ENCODE results near the gene FBL.
"Not testable (repeated sequence)": the region's sequence is repeated elsewhere in the genome, so short reads cannot be mapped to it uniquely, and the experiment has no call there.

The FBL gene

GRCh38 chr19:39845933-39846677 lies at the start of gene FBL:
TSS of gene FBL (minus strand) at chr19:39846379. CDS start at chr19:39846300, 79 bp downstream.
- no peaks in the 10 kb centered on the region for H3K9me3 Mint-ChIP-seq

DNA sequence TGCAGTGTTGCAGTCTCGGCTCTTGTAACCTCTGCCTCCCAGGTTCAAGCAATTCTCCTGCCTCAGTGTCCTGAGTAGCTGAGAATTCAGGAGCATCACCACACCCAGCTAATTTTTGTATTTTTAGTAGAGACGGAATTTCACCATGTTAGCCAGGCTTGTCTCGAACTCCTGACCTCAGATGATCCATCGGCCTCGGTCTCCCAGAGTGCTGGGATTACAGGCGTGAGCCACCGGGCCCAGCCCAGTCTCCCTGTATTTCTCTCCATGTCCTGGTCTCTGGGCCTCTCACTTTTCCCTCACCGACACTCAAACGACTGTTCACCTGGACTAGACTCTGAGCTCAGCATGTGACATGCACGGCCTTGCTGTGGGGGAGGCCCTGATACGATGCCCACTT lies 48.9 kb upstream of the FBL start:
- peak overlapping the region in 1 of 2 donors; percentile 16 for H3K27ac Mint-ChIP-seq
- not testable (repeated sequence) for H3K4me3 Mint-ChIP-seq, ATAC-seq, DNase-seq, H3K27me3 Mint-ChIP-seq, H3K9me3 Mint-ChIP-seq
- peaks cover 18% of the 10 kb centered on the region for H3K4me1 Mint-ChIP-seq

More at GRCh38 chr19:39845933-39846677, at the start of gene FBL:
- peaks cover 48% of the 10 kb centered on the region for H3K4me1 Mint-ChIP-seq
- peak within 1 kb of the TSS; percentile 96 to 97 for H3K4me3 Mint-ChIP-seq
- DNase-seq: peak; percentile 97 to 98
- H3K27me3 Mint-ChIP-seq: no peaks in the 10 kb centered on the region
- H3K27ac Mint-ChIP-seq: peak within 1 kb of the TSS; percentile 97 to 98
- ATAC-seq: peak; percentile 91

- H3K27me3 Mint-ChIP-seq, ATAC-seq, H3K27ac Mint-ChIP-seq, DNase-seq, H3K9me3 Mint-ChIP-seq: not testable (repeated sequence)
- peak overlapping the region in 1 of 2 donors; percentile 24 for H3K4me3 Mint-ChIP-seq
- peaks cover 18% of the 10 kb centered on the region for H3K4me1 Mint-ChIP-seq
Measured at GRCh38 chr19:39894236-39894606, 48.0 kb upstream of the FBL start.

GRCh38 chr19:39893366-39894235 lies 47.4 kb upstream of the FBL start:
- not testable (repeated sequence) for H3K27me3 Mint-ChIP-seq, H3K9me3 Mint-ChIP-seq
- ATAC-seq (peak; percentile 86), DNase-seq (peak in 1 of 2 donors; percentile 72)
- peak overlapping the region; percentile 54 to 80 for H3K4me3 Mint-ChIP-seq
- peak overlapping the region; percentile 12 to 96 for H3K27ac Mint-ChIP-seq
- H3K4me1 Mint-ChIP-seq: peaks cover 18% of the 10 kb centered on the region

- H3K9me3 Mint-ChIP-seq, ATAC-seq, H3K27me3 Mint-ChIP-seq: not testable (repeated sequence)
- Mint-ChIP-seq H3K27ac (peak overlapping the region in 1 of 2 donors; percentile 9), H3K4me1 (peaks cover 18% of the 10 kb centered on the region), H3K4me3 (peak overlapping the region in 1 of 2 donors; percentile 66)
- peak in 1 of 2 donors; percentile 3 for DNase-seq
Measured at GRCh38 chr19:39892506-39892902, 46.3 kb upstream of the FBL start.

- Mint-ChIP-seq H3K4me3 (peak overlapping the region in 1 of 2 donors; percentile 66), H3K27ac (peak overlapping the region in 1 of 2 donors; percentile 48), H3K4me1 (peaks cover 18% of the 10 kb centered on the region)
- not testable (repeated sequence) for H3K9me3 Mint-ChIP-seq, H3K27me3 Mint-ChIP-seq
- ATAC-seq: peak; percentile 13
- peak in 1 of 2 donors; percentile 39 for DNase-seq
Measured at GRCh38 chr19:39891660-39892505, 45.7 kb upstream of the FBL start.

DNA sequence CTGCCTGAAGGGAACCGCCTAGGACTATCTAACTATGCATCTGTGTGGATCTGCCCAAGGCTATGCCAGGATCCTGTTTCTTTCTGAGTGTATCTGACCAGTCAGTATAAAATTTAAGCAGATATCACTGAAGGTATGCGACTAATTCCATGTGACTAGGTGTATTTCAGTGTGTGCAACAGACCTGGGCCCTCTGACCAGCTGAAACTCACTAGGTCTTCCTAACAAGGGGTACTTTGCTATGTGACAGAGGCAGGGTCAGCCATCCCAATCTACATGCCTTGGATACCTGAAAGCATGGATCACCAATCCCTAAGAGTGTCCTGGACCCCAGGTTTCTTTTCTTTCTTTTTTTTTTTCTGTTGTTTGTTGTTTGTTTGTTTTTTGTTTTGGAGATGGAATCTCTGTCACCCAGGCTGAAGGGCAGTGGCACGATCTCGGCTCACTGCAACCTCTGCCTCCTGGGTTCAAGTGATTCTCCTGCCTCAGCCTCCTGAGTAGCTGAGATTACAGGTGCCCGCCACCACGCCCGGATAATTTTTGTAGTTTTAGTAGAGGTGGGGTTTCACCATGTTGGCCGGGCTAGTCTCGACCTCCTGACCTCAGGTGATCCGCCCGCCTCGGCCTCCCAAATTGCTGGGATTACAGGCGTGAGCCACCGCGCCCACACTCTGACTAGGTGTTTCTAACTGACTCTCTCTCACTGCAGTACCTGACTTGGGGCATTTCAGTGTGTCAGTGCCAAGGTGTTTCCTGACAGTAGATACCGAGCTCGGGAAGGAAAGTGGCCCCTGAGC lies 44.8 kb upstream of the FBL start:
- no peak for ATAC-seq
- DNase-seq: no peak
- Mint-ChIP-seq H3K9me3 (no peaks in the 10 kb centered on the region), H3K27ac (peak overlapping the region; percentile 7 to 72), H3K4me3 (peak overlapping the region in 1 of 2 donors; percentile 26), H3K27me3 (no peaks in the 10 kb centered on the region), H3K4me1 (peaks cover 18% of the 10 kb centered on the region)

DNA sequence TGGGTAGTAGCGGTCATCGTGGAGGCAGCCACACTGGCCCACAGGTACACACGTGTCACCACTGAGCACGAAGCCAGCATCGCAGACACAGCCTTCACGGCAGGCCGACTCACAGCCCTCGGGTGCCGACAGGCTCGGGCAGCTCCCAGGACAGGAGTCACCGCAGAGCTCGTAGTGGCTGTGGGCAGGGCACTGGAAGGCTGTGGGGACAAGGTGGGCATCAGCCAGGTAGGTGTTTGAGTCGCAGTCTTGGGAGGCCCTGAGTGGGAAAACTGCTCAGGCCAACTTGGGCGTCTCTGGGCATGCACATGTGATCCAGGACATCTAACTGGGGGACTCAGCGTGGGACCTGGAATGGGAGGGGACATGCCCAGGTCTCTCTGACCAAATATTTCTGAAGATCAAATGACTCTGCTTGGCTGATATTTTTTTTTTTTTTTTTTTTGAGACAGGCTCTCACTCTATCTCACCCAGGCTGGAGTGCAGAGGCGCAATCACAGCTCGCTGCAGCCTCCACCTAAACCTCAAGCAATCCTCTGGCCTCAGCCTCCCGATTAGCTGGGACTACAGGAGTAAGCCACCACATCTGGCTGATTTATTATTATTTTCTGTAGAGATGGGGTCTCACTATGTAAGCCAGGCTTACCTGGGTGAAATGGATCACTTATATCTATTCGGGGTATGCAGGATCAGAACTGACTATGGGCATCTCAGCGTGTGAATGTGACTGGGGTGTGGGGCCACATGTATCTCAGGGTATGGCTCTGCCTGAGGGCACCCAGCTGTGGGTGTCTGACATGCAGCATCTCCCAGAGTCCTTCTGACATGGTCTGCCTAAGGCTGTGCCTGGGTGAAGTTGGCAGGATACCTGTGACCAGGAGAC lies 43.9 kb upstream of the FBL start:
- H3K9me3 Mint-ChIP-seq, DNase-seq, H3K27me3 Mint-ChIP-seq, ATAC-seq, H3K4me3 Mint-ChIP-seq: not testable (repeated sequence)
- peak overlapping the region; percentile 39 to 80 for H3K27ac Mint-ChIP-seq
- H3K4me1 Mint-ChIP-seq: peaks cover 18% of the 10 kb centered on the region

DNA sequence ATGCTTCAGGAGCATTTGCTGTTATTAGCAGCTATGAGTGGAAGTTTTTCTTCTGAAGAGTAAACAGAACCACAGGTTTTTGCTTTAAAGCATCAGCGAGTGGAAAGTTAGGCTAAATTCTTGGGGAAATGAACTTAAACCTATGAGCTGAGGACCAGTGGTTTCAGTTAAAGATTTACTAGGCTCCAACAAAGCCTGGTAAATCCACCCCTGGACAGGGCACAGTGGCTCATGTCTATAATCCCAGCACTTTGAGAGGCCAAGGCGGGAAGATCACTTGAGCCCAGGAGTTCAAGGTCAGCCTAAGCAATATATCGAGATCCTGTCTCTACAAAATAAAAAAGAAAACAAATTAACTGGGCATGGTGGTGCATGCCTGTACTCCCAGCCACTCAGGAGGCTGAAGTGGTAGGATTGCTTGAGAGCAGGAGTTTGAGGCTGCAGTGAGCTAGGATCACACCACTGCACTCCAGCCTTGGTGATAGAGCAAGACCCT lies 41.3 kb upstream of the FBL start:
- ATAC-seq, H3K4me3 Mint-ChIP-seq, H3K9me3 Mint-ChIP-seq, H3K4me1 Mint-ChIP-seq, DNase-seq, H3K27me3 Mint-ChIP-seq, H3K27ac Mint-ChIP-seq: not testable (repeated sequence)

DNA sequence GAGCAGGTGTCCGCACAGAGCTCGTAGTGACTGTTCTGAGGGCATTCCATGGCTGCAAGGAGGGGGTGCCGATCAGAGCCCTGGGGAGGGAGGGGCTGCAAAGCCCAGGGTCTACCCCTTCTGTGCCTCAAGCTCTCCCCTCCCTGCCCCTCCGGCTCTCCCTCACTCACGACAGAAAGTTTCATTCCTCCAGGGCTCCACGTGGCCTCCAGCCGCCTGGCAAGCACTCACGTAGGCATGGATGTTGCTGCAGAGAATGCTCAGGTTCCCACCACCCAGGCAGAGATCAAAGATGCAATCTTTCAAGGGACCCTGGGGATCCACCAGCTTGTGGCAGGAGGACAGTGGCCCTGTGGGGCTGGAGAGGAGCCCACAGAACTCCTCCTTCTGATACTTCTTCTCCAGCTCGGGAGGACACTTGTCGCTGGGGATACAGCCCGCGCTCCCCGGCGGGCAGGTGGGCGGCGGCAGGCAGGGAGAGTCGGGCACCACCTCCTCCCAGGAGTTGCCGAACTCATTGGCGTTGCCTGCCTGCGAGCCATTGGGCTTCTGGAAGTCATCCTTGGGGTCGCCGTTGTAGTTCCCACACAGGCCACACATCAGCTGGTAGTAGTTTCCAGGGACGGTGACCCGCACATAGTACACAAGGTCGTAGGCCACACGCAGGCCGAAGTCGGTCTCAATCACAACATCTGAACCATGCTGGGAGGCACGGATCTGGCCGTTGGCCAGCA lies 39.8 kb upstream of the FBL start:
- DNase-seq, H3K9me3 Mint-ChIP-seq, ATAC-seq, H3K4me1 Mint-ChIP-seq, H3K4me3 Mint-ChIP-seq, H3K27me3 Mint-ChIP-seq, H3K27ac Mint-ChIP-seq: not testable (repeated sequence)

- not testable (repeated sequence) for H3K4me1 Mint-ChIP-seq, H3K4me3 Mint-ChIP-seq, H3K27ac Mint-ChIP-seq, DNase-seq, H3K27me3 Mint-ChIP-seq, ATAC-seq, H3K9me3 Mint-ChIP-seq
Measured at GRCh38 chr19:39884721-39885120, 38.5 kb upstream of the FBL start.

- not testable (repeated sequence) for H3K4me1 Mint-ChIP-seq, ATAC-seq, H3K9me3 Mint-ChIP-seq, H3K27me3 Mint-ChIP-seq, DNase-seq, H3K4me3 Mint-ChIP-seq
- peak overlapping the region in 1 of 2 donors; percentile 72 for H3K27ac Mint-ChIP-seq
Measured at GRCh38 chr19:39882645-39883044, 36.5 kb upstream of the FBL start.

- DNase-seq: peak in 1 of 2 donors; percentile 48
- ATAC-seq: peak; percentile 79
- H3K4me3 Mint-ChIP-seq, H3K9me3 Mint-ChIP-seq, H3K4me1 Mint-ChIP-seq, H3K27me3 Mint-ChIP-seq: not testable (repeated sequence)
- peak overlapping the region in 1 of 2 donors; percentile 37 for H3K27ac Mint-ChIP-seq
Measured at GRCh38 chr19:39881495-39882110, 35.4 kb upstream of the FBL start.
